Mucosa of rectum (tissue), 2 donors: ENCODE data around the gene FAM83D.

ENCODE experiments used
- H3K27ac ChIP-seq, 2 donors: one replicate each; pipeline ENCODE4 v1.7.0; 2013; ENCODE audit warnings: inconsistent platforms in 2 of 2, low read depth in 2 of 2, low read length in 2 of 2
- H3K27me3 ChIP-seq, 2 donors: one replicate each; pipeline ENCODE4 v1.7.0; 2013; ENCODE audit warnings: low read length in 2 of 2; ENCODE audit not compliant: control insufficient read depth in 2 of 2, insufficient read depth in 2 of 2
- H3K36me3 ChIP-seq, 2 donors: one replicate each; pipeline ENCODE4 v1.7.0; 2013; ENCODE audit warnings: low read length in 2 of 2; ENCODE audit not compliant: control insufficient read depth in 2 of 2, insufficient read depth in 2 of 2
- H3K4me1 ChIP-seq, 2 donors: one replicate each; pipeline ENCODE4 v1.7.0; 2013; ENCODE audit warnings: low read length in 2 of 2, mild to moderate bottlenecking in 1 of 2; ENCODE audit not compliant: control insufficient read depth in 2 of 2, insufficient read depth in 2 of 2
- H3K4me3 ChIP-seq, 2 donors: one replicate each; pipeline ENCODE4 v1.7.0; 2013; ENCODE audit warnings: low read length in 2 of 2
- H3K9ac ChIP-seq, 2 donors: one replicate each; pipeline ENCODE4 v1.7.0; 2013; ENCODE audit warnings: low read length in 2 of 2, low read depth in 1 of 2, mild to moderate bottlenecking in 1 of 2
- H3K9me3 ChIP-seq, 2 donors: one replicate each; pipeline ENCODE4 v1.7.0; 2013; ENCODE audit warnings: low read length in 2 of 2; ENCODE audit not compliant: control insufficient read depth in 2 of 2
- donor health status: healthy.
- donor health status: Normal muscosa, but diverticular disease.

Gene FAM83D

DNA sequence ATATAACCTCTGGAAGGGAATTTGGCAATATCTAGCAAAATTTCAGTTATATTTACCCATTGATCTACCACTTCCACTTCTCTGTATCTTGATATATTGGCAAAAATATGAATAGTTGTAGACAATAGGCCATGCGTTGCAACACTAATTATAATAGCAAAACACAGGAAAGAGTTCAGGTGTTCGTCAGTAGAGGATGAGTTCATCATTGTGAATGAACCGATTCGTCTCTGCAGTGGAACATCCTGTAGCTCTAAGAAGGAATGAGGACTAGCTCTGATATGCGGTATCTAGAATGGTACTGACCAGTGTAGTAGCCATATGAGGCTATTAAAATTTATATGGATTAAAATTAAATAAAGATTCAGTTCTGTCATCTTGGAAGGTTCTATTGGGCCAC, 8.3 kb downstream of the FAM83D start:
- Histone ChIP-seq H3K4me3 (no peak overlapping the region), H3K27ac (no peak overlapping the region), H3K27me3 (no peaks in the 10 kb centered on the region), H3K36me3 (no peaks in the 10 kb centered on the region), H3K9ac (no peak overlapping the region), H3K9me3 (no peaks in the 10 kb centered on the region), H3K4me1 (no peaks in the 10 kb centered on the region)

DNA sequence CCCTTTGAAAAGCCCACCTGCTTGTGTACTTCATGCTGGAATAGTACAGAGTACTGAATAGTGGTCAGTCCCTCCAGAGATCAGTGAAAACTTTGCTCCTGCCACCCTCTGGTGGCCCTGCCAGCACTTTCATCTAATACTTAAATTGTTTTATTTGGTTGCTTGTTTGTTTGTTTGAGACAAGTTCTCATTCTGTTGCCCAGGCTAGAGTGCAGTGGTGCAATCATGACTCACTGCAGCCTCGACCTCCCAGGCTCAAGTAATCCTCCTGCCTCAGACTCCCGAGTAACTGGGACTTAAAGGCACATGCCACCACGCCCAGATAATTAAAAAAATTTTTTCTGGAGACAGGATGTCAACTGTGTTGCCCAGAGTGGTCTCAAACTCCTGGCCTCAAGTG, 9.1 kb downstream of the FAM83D start:
- H3K9me3 ChIP-seq: no peaks in the 10 kb centered on the region
- H3K36me3 ChIP-seq: peaks cover 0 to 2% of the 10 kb centered on the region in 2 donors
- no peak overlapping the region for H3K9ac ChIP-seq
- no peak overlapping the region for H3K27ac ChIP-seq
- no peak overlapping the region for H3K4me3 ChIP-seq
- no peaks in the 10 kb centered on the region for H3K27me3 ChIP-seq
- no peaks in the 10 kb centered on the region for H3K4me1 ChIP-seq

DNA sequence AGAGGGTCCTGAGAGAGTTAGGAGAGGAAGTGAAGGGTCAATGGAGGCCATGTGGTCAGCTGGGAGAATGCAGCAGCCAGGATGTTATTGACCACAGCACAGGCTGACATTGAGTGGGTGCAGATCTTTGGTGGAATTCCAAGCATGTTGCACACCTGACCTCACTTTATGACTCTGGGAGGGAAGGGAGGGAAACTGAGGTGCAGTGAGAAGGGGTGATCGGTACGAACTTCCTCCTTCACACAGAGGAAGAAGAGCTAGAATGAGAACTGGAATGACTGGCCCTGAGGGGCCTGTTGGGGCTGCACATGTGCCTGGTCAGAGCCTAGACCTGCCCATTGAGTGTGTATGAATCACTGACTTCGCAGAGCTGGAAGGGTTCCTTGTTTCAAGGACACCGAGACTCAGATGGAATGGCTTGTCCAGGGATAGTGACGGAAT, 9.8 kb downstream of the FAM83D start:
- no peak overlapping the region for H3K27ac ChIP-seq
- no peaks in the 10 kb centered on the region for H3K4me1 ChIP-seq
- no peak overlapping the region for H3K9ac ChIP-seq
- H3K27me3 ChIP-seq: no peaks in the 10 kb centered on the region
- H3K36me3 ChIP-seq: peaks cover 0 to 2% of the 10 kb centered on the region in 2 donors
- no peak overlapping the region for H3K4me3 ChIP-seq
- no peaks in the 10 kb centered on the region for H3K9me3 ChIP-seq

DNA sequence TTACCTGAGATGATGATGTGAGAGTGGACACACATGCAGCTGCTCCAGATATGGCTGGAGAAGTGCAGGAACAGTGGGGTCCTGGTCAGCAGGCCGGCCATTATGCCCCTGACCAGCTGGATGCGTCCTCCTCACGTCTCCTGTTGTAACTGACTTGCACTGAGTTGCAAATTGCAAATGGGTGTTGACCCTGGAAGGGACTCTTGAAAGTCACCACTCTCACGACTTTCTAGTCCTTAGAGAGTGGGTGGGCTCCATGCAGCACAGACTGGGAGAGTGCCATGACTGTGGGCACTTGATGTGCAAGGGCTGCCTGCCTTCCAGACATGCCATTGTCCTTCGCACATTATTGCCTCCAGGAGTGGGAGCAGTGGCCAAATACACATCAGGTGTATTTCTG, 10.8 kb downstream of the FAM83D start:
- Histone ChIP-seq H3K27ac (no peak overlapping the region), H3K4me3 (no peak overlapping the region), H3K4me1 (no peaks in the 10 kb centered on the region), H3K9me3 (no peaks in the 10 kb centered on the region), H3K36me3 (peaks cover 0 to 2% of the 10 kb centered on the region in 2 donors), H3K9ac (no peak overlapping the region), H3K27me3 (no peaks in the 10 kb centered on the region)

DNA sequence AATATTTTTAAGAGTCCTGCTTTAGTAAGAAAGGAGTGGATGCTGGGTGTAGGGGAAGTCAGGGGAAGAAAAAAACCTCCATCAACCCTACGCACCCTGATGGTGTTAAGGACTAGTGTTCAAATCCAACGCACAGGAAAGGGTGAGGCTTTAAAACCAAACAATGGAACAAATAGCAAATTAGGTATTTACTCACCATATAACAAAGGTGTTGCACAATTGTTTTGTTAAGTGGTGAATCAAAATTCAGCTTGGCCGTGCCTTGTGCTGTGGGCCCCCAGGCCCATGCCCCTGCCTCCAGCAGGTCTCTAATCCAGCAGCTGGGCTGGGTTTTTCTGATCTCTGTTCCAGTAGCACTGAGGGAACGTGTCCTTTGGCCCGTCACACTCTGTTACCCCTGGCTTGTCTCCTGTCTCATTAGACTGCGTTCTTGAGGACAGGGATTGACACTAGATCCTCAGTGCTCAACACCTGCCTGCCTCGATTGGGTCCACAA, 11.8 kb downstream of the FAM83D start:
- Histone ChIP-seq H3K27ac (no peak overlapping the region), H3K4me3 (no peak overlapping the region), H3K27me3 (no peaks in the 10 kb centered on the region), H3K4me1 (no peaks in the 10 kb centered on the region), H3K9me3 (no peaks in the 10 kb centered on the region), H3K9ac (no peak overlapping the region), H3K36me3 (peaks cover 0 to 2% of the 10 kb centered on the region in 2 donors)

DNA sequence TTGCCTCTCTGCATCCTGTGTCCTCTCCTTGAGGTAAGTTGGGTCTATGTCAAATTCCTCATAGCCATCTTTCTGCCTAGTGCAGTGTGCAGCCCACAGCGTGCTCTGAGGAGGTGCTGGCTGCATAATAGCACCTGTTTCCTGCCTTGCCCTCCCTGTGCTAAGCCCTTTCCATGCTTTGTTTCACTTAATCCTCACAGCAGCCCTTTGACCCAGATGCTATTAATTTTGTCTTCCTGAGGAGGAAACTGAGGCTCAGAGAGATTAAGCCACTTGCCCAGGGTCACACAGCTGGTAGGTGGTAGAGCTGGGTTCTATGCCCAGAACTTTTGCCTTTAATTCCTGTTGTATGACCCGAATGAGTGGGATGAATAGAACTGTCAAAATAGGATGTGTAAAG, 13.5 kb downstream of the FAM83D start:
- no peak overlapping the region for H3K9ac ChIP-seq
- H3K9me3 ChIP-seq: no peaks in the 10 kb centered on the region
- H3K27me3 ChIP-seq: no peaks in the 10 kb centered on the region
- no peak overlapping the region for H3K4me3 ChIP-seq
- no peaks in the 10 kb centered on the region for H3K4me1 ChIP-seq
- H3K36me3 ChIP-seq: peaks cover 0 to 2% of the 10 kb centered on the region in 2 donors
- H3K27ac ChIP-seq: no peak overlapping the region

DNA sequence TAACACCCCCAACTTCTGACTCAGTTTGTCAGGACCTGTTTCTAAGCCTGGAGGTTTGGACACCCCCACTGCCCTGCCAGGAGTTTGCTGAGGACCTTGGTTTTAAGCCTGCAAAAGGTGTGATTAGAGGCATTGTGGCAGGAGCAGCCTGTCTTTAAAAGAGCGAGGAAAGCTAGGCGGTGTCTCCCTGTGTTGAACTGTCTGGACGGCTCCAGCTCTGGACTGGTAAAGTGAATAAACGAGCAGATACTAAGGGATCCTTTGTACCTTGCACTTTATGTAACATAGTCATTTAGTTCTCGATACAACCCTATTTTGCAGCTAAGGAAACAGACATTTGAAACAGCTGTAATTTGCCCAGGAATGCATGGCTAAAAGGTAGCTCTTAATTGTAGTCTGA, 14.4 kb downstream of the FAM83D start:
- H3K27ac ChIP-seq: no peak overlapping the region
- no peak overlapping the region for H3K9ac ChIP-seq
- H3K4me3 ChIP-seq: no peak overlapping the region
- no peaks in the 10 kb centered on the region for H3K9me3 ChIP-seq
- peaks cover 0 to 2% of the 10 kb centered on the region in 2 donors for H3K36me3 ChIP-seq
- no peaks in the 10 kb centered on the region for H3K27me3 ChIP-seq
- H3K4me1 ChIP-seq: no peaks in the 10 kb centered on the region

DNA sequence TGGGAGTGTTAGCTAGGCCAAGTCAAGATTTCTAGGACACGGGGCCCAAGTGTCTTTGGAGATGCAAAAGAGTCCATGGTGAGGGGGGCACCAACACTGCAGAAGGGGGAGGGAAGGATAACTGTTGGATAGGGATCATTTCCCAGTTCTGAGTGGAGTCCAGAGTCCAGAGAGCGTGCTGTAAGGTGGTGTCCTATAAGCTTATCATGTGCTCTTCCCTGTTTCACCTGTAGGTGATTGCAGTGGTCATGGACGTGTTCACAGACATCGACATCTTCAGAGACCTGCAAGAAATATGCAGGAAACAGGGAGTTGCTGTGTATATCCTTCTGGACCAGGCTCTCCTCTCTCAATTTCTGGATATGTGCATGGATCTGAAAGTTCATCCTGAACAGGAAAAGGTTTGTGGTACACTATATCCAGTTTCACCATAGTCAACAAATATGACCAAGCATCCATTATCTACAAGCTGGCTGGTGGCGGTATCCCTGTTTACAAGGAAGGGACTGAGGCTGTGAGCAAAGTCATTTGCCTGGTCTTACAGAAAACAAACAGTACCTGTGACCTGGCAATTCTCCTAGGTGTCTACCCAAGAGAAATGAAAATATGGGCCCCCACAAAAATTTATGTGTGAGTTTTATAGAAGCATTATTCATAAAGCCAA, 15.6 kb downstream of the FAM83D start:
- no peaks in the 10 kb centered on the region for H3K4me1 ChIP-seq
- H3K27me3 ChIP-seq: no peaks in the 10 kb centered on the region
- H3K36me3 ChIP-seq: peaks cover 0 to 2% of the 10 kb centered on the region in 2 donors
- H3K9me3 ChIP-seq: no peaks in the 10 kb centered on the region
- H3K9ac ChIP-seq: no peak overlapping the region
- no peak overlapping the region for H3K27ac ChIP-seq
- no peak overlapping the region for H3K4me3 ChIP-seq

DNA sequence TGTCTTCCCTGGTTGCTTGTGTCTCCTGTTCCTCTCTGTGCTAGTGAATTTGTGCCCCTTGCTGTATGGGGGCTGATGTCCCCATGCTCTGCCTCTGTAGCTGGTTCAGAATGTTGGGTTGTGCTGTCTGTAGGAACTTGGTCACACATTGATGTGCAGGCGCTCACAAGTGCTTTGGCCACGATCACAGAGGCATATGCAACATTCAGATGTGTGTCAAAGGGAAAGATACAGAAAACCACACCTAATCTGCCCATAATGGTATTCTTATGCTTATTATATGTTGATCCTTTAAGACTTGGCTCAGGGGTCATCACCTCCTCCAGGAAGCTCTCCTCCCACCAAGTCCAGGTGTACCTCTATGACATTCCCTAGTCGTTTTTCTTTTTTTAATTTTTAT, 18.8 kb downstream of the FAM83D start:
- H3K36me3 ChIP-seq: peaks cover 0 to under 1% of the 10 kb centered on the region in 2 donors
- no peaks in the 10 kb centered on the region for H3K9me3 ChIP-seq
- no peaks in the 10 kb centered on the region for H3K4me1 ChIP-seq
- no peak overlapping the region for H3K4me3 ChIP-seq
- no peak overlapping the region for H3K27ac ChIP-seq
- H3K27me3 ChIP-seq: no peaks in the 10 kb centered on the region
- H3K9ac ChIP-seq: no peak overlapping the region

DNA sequence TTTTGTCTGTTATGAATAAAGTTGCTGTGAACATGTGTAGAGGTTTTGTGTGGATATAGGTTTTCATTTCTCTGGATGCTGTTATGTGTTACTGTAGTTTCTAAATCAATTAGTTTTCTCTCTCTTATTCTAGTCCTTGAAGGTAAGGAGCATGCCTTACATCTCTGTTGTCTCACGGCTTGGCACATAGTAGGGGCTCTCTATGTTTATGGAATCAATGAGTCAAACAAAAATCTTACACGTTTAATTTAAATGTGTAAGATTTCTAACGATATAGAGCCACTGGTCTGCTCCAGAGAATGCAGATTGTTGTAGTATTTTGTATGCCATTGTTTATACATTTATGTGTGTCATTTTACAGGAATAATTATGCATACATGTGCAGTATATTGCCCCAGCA, 20.6 kb downstream of the FAM83D start:
- H3K27me3 ChIP-seq: no peaks in the 10 kb centered on the region
- no peaks in the 10 kb centered on the region for H3K4me1 ChIP-seq
- no peaks in the 10 kb centered on the region for H3K9me3 ChIP-seq
- H3K9ac ChIP-seq: no peak overlapping the region
- no peak overlapping the region for H3K4me3 ChIP-seq
- H3K36me3 ChIP-seq: peaks cover 0 to 3% of the 10 kb centered on the region in 2 donors
- no peak overlapping the region for H3K27ac ChIP-seq
